ENCODE measurements around the gene USP5. TPM values are rescaled to one million over a fixed set of nuclear protein-coding genes. Genes with fewer than 3 reads are reported as not detected.
"Not testable (repeated sequence)": the region's sequence is repeated elsewhere in the genome, so short reads cannot be mapped to it uniquely, and the experiment has no call there.

Gene USP5
- total RNA-seq, 2 experiments from 2014 or later: 70.4 to 129 TPM

DNA sequence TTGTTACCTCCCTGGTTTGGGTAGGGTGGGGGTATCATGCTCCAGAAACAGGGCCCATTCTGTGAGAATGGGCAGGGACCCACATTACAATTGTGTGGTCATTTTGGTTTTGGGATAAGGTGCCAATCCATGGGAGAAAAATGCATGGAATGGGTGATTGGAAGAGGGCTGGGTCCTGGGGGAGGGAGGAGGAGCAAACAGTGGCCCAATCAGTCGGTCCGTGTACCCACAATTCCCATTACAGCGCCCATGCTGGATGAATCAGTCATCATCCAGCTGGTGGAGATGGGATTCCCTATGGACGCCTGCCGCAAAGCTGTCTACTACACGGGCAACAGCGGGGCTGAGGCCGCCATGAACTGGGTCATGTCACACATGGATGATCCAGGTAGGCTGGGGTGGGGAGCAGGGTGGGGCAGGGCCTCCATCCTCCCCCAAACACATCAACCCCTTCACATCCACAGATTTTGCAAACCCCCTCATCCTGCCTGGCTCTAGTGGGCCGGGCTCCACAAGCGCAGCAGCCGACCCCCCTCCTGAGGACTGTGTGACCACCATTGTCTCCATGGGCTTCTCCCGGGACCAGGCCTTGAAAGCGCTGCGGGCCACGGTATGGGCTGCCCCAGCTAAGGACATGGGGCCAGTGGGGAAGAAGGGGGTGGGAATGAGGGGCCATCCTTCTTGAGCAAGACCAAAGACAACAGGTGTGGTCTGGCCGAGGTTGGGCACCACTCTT lies 11.8 kb downstream of the USP5 start:
- no peak overlapping the region for H3K27ac ChIP-seq (ENCODE audit: low read depth, low read length, poor library complexity, severe bottlenecking)
- DNase-seq (ENCODE audit: low spot score): no peak
- H4K20me1 ChIP-seq (ENCODE audit: insufficient read depth, low read length): 0 out of 2 replicates have a peak, but pooled peaks cover under 1% of the 10 kb centered on the region
- H3K79me2 ChIP-seq (ENCODE audit: insufficient read depth, low read depth, low read length): peaks cover 9% of the 10 kb centered on the region; the same call in 1 of the 2 replicates
- H3K4me3 ChIP-seq (ENCODE audit: low read depth, low read length, poor library complexity, severe bottlenecking): no peak overlapping the region
- no TSS peak for BruUV-seq (replicated peaks)
- H3K36me3 ChIP-seq (ENCODE audit: insufficient read depth, low read length): peaks cover 79% of the 10 kb centered on the region
- TF ChIP-seq EZH2phosphoT487 (IDR thresholded peaks at IDR 0.05; ENCODE audit: borderline replicate concordance, low read depth, low read length): no peak
- TF ChIP-seq, protein P1, sequence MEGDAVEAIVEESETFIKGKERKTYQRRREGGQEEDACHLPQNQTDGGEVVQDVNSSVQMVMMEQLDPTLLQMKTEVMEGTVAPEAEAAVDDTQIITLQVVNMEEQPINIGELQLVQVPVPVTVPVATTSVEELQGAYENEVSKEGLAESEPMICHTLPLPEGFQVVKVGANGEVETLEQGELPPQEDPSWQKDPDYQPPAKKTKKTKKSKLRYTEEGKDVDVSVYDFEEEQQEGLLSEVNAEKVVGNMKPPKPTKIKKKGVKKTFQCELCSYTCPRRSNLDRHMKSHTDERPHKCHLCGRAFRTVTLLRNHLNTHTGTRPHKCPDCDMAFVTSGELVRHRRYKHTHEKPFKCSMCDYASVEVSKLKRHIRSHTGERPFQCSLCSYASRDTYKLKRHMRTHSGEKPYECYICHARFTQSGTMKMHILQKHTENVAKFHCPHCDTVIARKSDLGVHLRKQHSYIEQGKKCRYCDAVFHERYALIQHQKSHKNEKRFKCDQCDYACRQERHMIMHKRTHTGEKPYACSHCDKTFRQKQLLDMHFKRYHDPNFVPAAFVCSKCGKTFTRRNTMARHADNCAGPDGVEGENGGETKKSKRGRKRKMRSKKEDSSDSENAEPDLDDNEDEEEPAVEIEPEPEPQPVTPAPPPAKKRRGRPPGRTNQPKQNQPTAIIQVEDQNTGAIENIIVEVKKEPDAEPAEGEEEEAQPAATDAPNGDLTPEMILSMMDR (conservative IDR thresholded peaks at IDR 0.05; ENCODE audit: low read length): no peak
- no peak overlapping the region for H2AFZ ChIP-seq (ENCODE audit: low read length)
- peaks cover 15% of the 10 kb centered on the region for H3K4me1 ChIP-seq (ENCODE audit: insufficient read depth, low read length, poor library complexity, severe bottlenecking)
- ChIA-PET POLR2A (interaction anchor here (0.6 to 6.0 kb wide), 3 partner anchors 11 to 53 kb away, joined by 4 to 60 read pairs (median 7); partner anchors contain the start of genes CDCA3 and USP5), CTCF (ENCODE audit: unreplicated experiment) (no interaction called here)
- intact Hi-C loops (cut with micrococcal nuclease; ENCODE audit: unreplicated experiment): no loop called here
- H3K9me2 ChIP-seq (ENCODE audit: insufficient read depth, low read length): no peaks in the 10 kb centered on the region
- no peaks in the 10 kb centered on the region for H3K9me3 ChIP-seq (ENCODE audit: low read length)
- H3K4me2 ChIP-seq (ENCODE audit: low read length): no peak overlapping the region

DNA sequence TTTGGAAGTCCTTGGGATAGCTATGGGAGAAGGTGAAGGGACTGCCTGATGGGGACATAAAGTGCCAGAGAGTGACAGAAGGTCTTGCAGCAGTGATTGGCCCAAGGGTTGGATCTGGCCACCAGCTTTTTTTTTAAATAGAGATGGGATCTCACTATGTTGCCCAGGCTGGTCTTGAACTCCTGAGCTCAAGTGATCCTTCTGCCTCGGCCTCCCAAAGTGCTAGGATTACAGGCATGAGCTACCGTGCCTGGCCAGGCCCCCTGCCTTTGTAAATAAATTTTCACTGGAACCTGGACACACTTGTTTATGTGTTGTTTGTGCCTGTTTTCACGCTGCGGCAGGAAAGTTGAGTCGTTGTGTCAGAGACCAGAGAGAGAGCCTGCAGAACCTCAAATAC lies 13.4 kb downstream of the USP5 start:
- DNase-seq (ENCODE audit: low spot score); H3K9me3 ChIP-seq (ENCODE audit: low read length); H3K4me3 ChIP-seq (ENCODE audit: low read depth, low read length, poor library complexity, severe bottlenecking); H3K9me2 ChIP-seq (ENCODE audit: insufficient read depth, low read length); CTCF ChIA-PET (ENCODE audit: unreplicated experiment); H3K4me2 ChIP-seq (ENCODE audit: low read length); BruUV-seq (replicated peaks); H3K27ac ChIP-seq (ENCODE audit: low read depth, low read length, poor library complexity, severe bottlenecking); H2AFZ ChIP-seq (ENCODE audit: low read length); H4K20me1 ChIP-seq (ENCODE audit: insufficient read depth, low read length): not testable (repeated sequence)
- peaks cover 14% of the 10 kb centered on the region; the same call in 1 of the 2 replicates for H3K79me2 ChIP-seq (ENCODE audit: insufficient read depth, low read depth, low read length)
- POLR2A ChIA-PET: interaction anchor here (1.1 to 6.0 kb wide), 3 partner anchors 13 to 112 kb away, joined by 3 to 60 read pairs (median 7); partner anchors contain the start of genes CDCA3, MLF2 and USP5
- H3K4me1 ChIP-seq (ENCODE audit: insufficient read depth, low read length, poor library complexity, severe bottlenecking): peaks cover 31% of the 10 kb centered on the region
- intact Hi-C loops (cut with micrococcal nuclease; ENCODE audit: unreplicated experiment): loop anchor here (5.0 kb wide), 1 partner anchor 227 kb away; the partner anchor contains the start of gene C1R
- peaks cover 81% of the 10 kb centered on the region for H3K36me3 ChIP-seq (ENCODE audit: insufficient read depth, low read length)

DNA sequence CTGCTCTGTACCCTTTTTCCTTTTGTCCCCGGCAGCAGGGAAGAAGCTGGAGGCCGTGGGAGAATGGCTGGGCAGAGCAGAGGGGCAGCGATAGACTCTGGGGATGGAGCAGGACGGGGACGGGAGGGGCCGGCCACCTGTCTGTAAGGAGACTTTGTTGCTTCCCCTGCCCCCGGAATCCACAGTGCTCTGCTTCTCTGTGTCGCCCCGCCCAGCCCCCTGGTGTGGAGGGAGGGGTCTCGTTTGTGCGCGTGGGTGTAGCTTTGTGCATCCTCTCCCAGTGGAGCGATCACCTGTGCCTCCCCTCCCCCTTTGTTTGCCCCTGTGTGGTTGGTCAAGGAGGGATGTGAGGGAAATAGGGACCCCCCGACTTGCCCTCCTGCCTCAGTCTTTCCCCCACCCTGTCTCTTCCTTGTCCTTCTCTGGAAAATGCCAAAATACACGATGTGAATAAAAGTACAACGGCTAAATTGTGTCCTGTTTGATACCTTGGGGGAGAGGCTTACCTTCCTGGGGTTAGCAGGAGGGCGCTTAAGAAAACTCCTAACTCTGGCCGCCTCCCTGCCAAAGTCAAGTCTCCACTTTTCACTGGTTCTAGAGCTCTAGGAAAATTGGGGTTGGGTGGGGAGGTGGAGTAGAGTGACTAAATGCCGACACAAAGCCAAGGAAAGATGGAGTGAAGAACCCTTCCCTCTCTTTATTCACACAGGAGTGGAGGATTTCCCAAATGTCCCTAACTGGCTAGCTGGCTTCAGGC lies 14.4 kb downstream of the USP5 start:
- Histone ChIP-seq H3K9me3 (ENCODE audit: low read length) (no peaks in the 10 kb centered on the region), H2AFZ (ENCODE audit: low read length) (no peak overlapping the region), H3K79me2 (ENCODE audit: insufficient read depth, low read depth, low read length) (peaks cover 14% of the 10 kb centered on the region; the same call in 1 of the 2 replicates), H3K27ac (ENCODE audit: low read depth, low read length, poor library complexity, severe bottlenecking) (no peak overlapping the region), H3K4me2 (ENCODE audit: low read length) (peak overlapping the region; percentile 100), H3K4me1 (ENCODE audit: insufficient read depth, low read length, poor library complexity, severe bottlenecking) (peaks cover 41% of the 10 kb centered on the region), H4K20me1 (ENCODE audit: insufficient read depth, low read length) (0 out of 2 replicates have a peak, but pooled peaks cover 6% of the 10 kb centered on the region), H3K9me2 (ENCODE audit: insufficient read depth, low read length) (no peaks in the 10 kb centered on the region), H3K4me3 (ENCODE audit: low read depth, low read length, poor library complexity, severe bottlenecking) (peak overlapping the region; percentile 93), H3K36me3 (ENCODE audit: insufficient read depth, low read length) (peaks cover 81% of the 10 kb centered on the region)
- TF ChIP-seq, protein P1 (conservative IDR thresholded peaks at IDR 0.05; ENCODE audit: low read length): no peak
- no peak for TF ChIP-seq EZH2phosphoT487 (IDR thresholded peaks at IDR 0.05; ENCODE audit: borderline replicate concordance, low read depth, low read length)
- CTCF ChIA-PET (ENCODE audit: unreplicated experiment): interaction anchor here (0.5 to 2.0 kb wide), 4 partner anchors 14 to 142 kb away, joined by 3 to 7 read pairs (median 5); partner anchors contain the start of gene USP5
- no peak for DNase-seq (ENCODE audit: low spot score)
- POLR2A ChIA-PET: interaction anchor here (0.6 to 6.0 kb wide), 8 partner anchors 9 to 1483 kb away, joined by 3 to 60 read pairs (median 4); partner anchors contain the start of genes CDCA3, GNB3 and USP5
- intact Hi-C loops (cut with micrococcal nuclease; ENCODE audit: unreplicated experiment): loop anchor here (5.0 kb wide), 1 partner anchor 226 kb away; the partner anchor contains the start of gene C1R
- BruUV-seq (replicated peaks): no TSS peak

Data from OCI-LY7 (cell line).